ENCODE results near the gene FOXC1.

Gene FOXC1

DNA sequence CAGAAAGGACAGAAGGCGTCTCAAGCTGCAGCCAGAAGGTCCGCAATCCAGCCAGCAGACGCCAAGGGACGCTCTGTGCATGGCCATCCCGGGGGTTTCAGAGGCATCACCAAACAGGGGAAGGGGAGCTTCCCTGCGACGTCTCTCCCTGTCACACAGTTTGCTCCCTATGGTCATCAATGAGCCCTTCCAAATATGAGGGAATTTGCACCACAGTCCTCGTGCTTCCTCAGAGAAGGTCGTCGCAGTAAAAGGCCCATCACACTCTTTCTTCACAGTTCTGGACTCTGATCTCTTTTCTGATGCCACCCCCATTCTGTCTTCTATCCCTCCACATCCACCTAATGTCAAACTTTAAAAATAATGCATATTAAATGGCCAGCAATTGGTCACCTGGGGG, 10.2 kb upstream of the FOXC1 start:
- no peaks in the 10 kb centered on the region for H4K20me1 ChIP-seq (ENCODE audit: control insufficient read depth, insufficient read depth, low read depth, low read length)
- H3K36me3 ChIP-seq (ENCODE audit: control insufficient read depth, low read length), result no peaks in the 10 kb centered on the region

GRCh38 chr6:1600063-1600763, 9.5 kb upstream of the FOXC1 start:
- H3F3A ChIP-seq (ENCODE audit: control insufficient read depth, insufficient read depth), result no peaks in the 10 kb centered on the region
- H3K27ac ChIP-seq (ENCODE audit: low read depth, low read length), result no peak overlapping the region
- no peak overlapping the region for H3K4me3 ChIP-seq (ENCODE audit: low read length)
- H4K20me1 ChIP-seq (ENCODE audit: control insufficient read depth, insufficient read depth, low read depth, low read length), result no peaks in the 10 kb centered on the region
- H3K4me1 ChIP-seq (ENCODE audit: control insufficient read depth, low read length), result peaks cover 3% of the 10 kb centered on the region; the same call in 1 of the 2 replicates
- no peaks in the 10 kb centered on the region for H3K79me2 ChIP-seq (ENCODE audit: control insufficient read depth, low read length)
- H3K27me3 ChIP-seq (ENCODE audit: control insufficient read depth, low read length), result peaks cover 32% of the 10 kb centered on the region
- H3K9me3 ChIP-seq (ENCODE audit: control insufficient read depth, insufficient read depth, low read length), result no peaks in the 10 kb centered on the region
- H3K9me2 ChIP-seq (replicated peaks; ENCODE audit: control insufficient read depth, low read length), result no peaks in the 10 kb centered on the region
- TF ChIP-seq EZH2phosphoT487 (IDR thresholded peaks at IDR 0.05; ENCODE audit: borderline replicate concordance, low read length), result no peak
- no peak for TF ChIP-seq CTCF (IDR thresholded peaks at IDR 0.05; ENCODE audit: low read depth, low read length, poor library complexity, severe bottlenecking)
- no peak overlapping the region for H3K4me2 ChIP-seq (ENCODE audit: low read length)
- no peaks in the 10 kb centered on the region for H3K36me3 ChIP-seq (ENCODE audit: control insufficient read depth, low read length)

More for the DNA sequence above, 10.2 kb upstream of the FOXC1 start:
- Histone ChIP-seq H3F3A (ENCODE audit: control insufficient read depth, insufficient read depth) (no peaks in the 10 kb centered on the region), H3K4me2 (ENCODE audit: low read length) (no peak overlapping the region), H3K27ac (ENCODE audit: low read depth, low read length) (no peak overlapping the region), H3K4me3 (ENCODE audit: low read length) (no peak overlapping the region), H3K9me3 (ENCODE audit: control insufficient read depth, insufficient read depth, low read length) (no peaks in the 10 kb centered on the region), H3K27me3 (ENCODE audit: control insufficient read depth, low read length) (peaks cover 25% of the 10 kb centered on the region), H3K4me1 (ENCODE audit: control insufficient read depth, low read length) (peaks cover 3% of the 10 kb centered on the region; the same call in 1 of the 2 replicates), H3K79me2 (ENCODE audit: control insufficient read depth, low read length) (no peaks in the 10 kb centered on the region), H3K9me2 (replicated peaks; ENCODE audit: control insufficient read depth, low read length) (no peaks in the 10 kb centered on the region)
- TF ChIP-seq EZH2phosphoT487 (IDR thresholded peaks at IDR 0.05; ENCODE audit: borderline replicate concordance, low read length) (no peak), CTCF (IDR thresholded peaks at IDR 0.05; ENCODE audit: low read depth, low read length, poor library complexity, severe bottlenecking) (no peak)

- Histone ChIP-seq H3K4me1 (ENCODE audit: control insufficient read depth, low read length) (peaks cover 3% of the 10 kb centered on the region; the same call in 1 of the 2 replicates), H3K4me2 (ENCODE audit: low read length) (no peak overlapping the region), H3K79me2 (ENCODE audit: control insufficient read depth, low read length) (no peaks in the 10 kb centered on the region), H3K9me2 (replicated peaks; ENCODE audit: control insufficient read depth, low read length) (no peaks in the 10 kb centered on the region), H4K20me1 (ENCODE audit: control insufficient read depth, insufficient read depth, low read depth, low read length) (no peaks in the 10 kb centered on the region), H3K27ac (ENCODE audit: low read depth, low read length) (no peak overlapping the region), H3K9me3 (ENCODE audit: control insufficient read depth, insufficient read depth, low read length) (no peaks in the 10 kb centered on the region), H3K36me3 (ENCODE audit: control insufficient read depth, low read length) (no peaks in the 10 kb centered on the region), H3K27me3 (ENCODE audit: control insufficient read depth, low read length) (peaks cover 37% of the 10 kb centered on the region), H3F3A (ENCODE audit: control insufficient read depth, insufficient read depth) (no peaks in the 10 kb centered on the region; the same call in 1 of the 2 replicates), H3K4me3 (ENCODE audit: low read length) (no peak overlapping the region)
- no peak for TF ChIP-seq EZH2phosphoT487 (IDR thresholded peaks at IDR 0.05; ENCODE audit: borderline replicate concordance, low read length)
- no peak for TF ChIP-seq CTCF (IDR thresholded peaks at IDR 0.05; ENCODE audit: low read depth, low read length, poor library complexity, severe bottlenecking)
These were observed 9.0 kb upstream of the FOXC1 start for GRCh38 chr6:1600764-1601157.
